GM12873 (cell line): ENCODE data around the gene CXCL5.

Experiments
- CTCF ChIP-seq: IDR thresholded peaks from 2 replicates; pipeline ENCODE4 v1.5.1; 2012; ENCODE audit warnings: low read depth, mild to moderate bottlenecking, moderate library complexity, low read length, control low read depth; ENCODE audit not compliant: insufficient read depth; ENCODE audit errors: missing control alignments

CXCL5 gene

GRCh38 chr4:73988061-73988460 is 10.4 kb downstream of the CXCL5 start, which contains the start of gene PPBP:
PPBP (minus strand) TSS chr4:73988190; CDS start chr4:73988103, 87 bp downstream.
- TF ChIP-seq CTCF, result no peak

GRCh38 chr4:73985528-73985852 is 13.0 kb downstream of the CXCL5 start:
- no peak for TF ChIP-seq CTCF

DNA sequence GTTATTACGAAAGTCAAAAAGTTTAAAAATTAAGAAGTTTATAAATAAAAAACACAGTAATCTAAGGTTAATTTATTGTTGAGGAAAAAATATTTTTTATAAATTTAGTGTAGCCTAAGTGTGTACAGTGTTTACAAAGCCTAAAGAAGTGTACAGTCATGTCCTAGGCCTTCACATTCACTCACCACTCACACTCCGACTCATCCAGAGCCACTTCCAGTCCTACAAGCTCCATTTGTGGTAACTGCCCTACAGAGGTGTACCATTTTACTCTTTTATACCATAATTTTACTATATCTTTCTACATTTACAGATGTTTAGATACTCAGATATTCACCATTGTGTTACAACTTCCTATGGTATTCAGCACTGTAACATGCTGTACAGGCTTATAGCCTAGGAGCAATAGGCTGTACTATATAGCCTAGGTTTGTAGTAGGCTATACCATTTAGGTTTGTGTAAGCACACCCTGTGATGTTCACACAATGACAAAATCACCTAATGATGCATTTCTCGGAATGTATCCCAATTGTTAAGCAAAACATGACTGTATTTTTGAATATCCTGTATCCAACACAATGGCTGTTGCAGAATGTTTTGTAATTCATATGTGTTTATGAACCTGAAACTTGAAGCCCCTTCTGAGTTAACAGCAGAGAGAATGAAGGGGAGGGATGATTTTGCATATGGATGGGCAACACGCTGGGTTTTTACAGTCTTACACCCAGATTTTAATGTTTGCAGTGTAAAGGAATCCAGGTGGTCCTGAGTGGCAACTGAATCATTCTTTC is 13.5 kb downstream of the CXCL5 start:
- TF ChIP-seq CTCF, result no peak

DNA sequence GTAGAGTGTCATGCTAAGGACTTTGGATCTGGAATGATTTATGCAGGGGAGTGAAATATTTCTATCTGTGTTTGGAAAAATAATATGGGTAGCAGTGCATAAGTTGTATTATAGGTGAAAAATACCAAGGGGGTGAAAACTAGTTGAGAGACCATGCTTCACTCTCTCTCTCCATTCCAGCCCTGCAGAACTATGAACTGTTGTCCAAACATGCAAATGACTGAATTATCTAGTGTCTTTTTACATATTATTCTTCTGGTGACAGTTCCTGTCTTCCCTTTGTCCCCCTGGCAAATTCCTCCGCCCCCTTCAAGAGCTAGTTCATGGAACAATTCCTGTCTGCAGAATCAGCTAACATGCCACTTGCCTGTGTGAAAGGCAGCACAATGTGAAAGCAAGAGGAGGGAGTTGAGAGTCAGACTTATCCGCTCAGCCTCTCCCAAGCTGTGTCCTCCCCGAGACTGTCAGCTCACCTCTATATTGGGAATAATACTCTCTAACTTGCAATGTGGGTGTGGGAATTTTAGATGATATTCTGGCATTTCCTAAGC is 19.0 kb downstream of the CXCL5 start:
- no peak for TF ChIP-seq CTCF

- no peak for TF ChIP-seq CTCF
Measured at GRCh38 chr4:73978886-73979285, 19.6 kb downstream of the CXCL5 start.

DNA sequence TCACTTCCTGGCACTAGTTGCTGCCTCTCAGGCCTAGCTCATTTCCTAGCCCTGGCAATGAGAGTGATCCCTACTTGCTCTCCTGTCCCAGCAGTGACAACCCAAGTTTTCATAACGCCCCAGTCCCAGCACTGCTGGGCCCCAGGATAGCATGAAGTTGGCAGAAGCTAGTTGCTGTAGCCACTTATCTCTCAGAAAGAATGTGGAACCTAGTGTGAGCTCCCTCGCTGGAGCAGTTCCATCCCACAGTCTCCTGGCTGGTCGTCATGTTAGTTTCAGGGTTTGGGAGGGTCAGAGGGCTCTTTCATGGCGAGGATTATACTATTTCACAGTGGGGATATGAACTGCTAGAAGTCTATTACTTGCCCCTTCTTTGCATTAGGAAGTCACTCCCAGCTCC is 21.8 kb downstream of the CXCL5 start:
- TF ChIP-seq CTCF, result no peak

DNA sequence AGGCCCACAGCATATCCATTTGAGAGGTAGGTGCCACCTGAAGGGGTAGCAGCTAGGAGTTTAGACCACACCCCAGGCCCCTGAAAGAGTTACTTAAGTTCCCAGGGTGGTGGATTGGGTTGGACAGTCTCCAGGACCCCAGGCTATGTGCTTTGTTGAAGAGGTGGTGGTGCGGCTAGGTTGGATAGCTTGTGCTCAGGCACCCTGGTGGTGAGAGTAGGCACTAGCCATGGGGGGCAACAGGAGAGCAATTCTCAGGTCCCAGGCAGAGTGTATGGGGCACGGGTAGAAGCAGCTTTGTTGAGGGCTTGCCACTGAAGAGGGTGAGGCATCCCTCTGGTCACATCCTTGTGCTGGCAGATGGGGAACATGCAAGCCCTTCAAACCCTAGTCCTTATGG is 22.3 kb downstream of the CXCL5 start:
- TF ChIP-seq CTCF, result no peak
